GM12892 (cell line): ENCODE data around the gene UST.

Experiments used
- POLR2A ChIP-seq: IDR thresholded peaks from 2 replicates; pipeline ENCODE4 v1.6.1; 2011; ENCODE audit warnings: low read depth, low read length, control low read depth
- POLR2AphosphoS5 ChIP-seq: IDR thresholded peaks from 2 replicates; pipeline ENCODE4 v1.6.1; 2011; ENCODE audit warnings: low read depth, low read length, control low read depth
- TAF1 ChIP-seq: IDR thresholded peaks from 2 replicates; pipeline ENCODE4 v1.6.1; 2011; ENCODE audit warnings: low read depth, mild to moderate bottlenecking, control low read depth, low read length, borderline replicate concordance

GRCh38 chr6:148989585-148989984, 242.8 kb downstream of the UST start:
- TF ChIP-seq POLR2A (no peak), TAF1 (no peak), POLR2AphosphoS5 (no peak)
